ENCODE data around the gene KIF1A.

DNA sequence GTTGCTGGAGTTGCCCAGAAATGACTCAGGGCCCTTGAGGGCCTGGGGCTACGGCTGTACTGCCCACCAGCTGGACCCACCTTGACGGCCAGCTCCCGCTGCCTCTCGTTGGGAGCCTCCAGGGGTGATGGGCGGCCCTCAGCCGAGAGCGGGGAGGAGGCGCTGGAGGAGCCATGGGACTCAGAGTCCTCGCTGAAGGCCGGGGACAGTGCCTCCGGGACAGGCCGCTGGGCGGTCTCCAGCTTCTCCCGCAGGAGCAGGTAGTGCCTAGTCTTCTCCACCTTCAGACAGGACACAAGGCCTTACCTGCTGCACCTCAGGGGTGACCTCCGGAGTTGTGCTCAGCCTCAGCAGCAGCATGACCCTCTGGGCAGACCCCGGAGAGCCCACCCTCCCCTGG lies 97.6 kb downstream of the KIF1A start:
- TF ChIP-seq, protein P1, sequence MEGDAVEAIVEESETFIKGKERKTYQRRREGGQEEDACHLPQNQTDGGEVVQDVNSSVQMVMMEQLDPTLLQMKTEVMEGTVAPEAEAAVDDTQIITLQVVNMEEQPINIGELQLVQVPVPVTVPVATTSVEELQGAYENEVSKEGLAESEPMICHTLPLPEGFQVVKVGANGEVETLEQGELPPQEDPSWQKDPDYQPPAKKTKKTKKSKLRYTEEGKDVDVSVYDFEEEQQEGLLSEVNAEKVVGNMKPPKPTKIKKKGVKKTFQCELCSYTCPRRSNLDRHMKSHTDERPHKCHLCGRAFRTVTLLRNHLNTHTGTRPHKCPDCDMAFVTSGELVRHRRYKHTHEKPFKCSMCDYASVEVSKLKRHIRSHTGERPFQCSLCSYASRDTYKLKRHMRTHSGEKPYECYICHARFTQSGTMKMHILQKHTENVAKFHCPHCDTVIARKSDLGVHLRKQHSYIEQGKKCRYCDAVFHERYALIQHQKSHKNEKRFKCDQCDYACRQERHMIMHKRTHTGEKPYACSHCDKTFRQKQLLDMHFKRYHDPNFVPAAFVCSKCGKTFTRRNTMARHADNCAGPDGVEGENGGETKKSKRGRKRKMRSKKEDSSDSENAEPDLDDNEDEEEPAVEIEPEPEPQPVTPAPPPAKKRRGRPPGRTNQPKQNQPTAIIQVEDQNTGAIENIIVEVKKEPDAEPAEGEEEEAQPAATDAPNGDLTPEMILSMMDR (IDR thresholded peaks at IDR 0.05; ENCODE audit: poor library complexity, severe bottlenecking): no peak
- TF ChIP-seq SMC3 (conservative IDR thresholded peaks at IDR 0.05; ENCODE audit: poor library complexity) (no peak), POLR2AphosphoS5 (IDR thresholded peaks at IDR 0.05) (no peak), EZH2 (IDR thresholded peaks at IDR 0.05; ENCODE audit: borderline replicate concordance, insufficient read depth, low read length, poor library complexity, severe bottlenecking) (no peak), RAD21 (conservative IDR thresholded peaks at IDR 0.05) (no peak), EP300 (conservative IDR thresholded peaks at IDR 0.05; ENCODE audit: poor library complexity, severe bottlenecking) (no peak), TAF1 (IDR thresholded peaks at IDR 0.05; ENCODE audit: low read depth) (no peak)
- TF ChIP-seq, protein P2, sequence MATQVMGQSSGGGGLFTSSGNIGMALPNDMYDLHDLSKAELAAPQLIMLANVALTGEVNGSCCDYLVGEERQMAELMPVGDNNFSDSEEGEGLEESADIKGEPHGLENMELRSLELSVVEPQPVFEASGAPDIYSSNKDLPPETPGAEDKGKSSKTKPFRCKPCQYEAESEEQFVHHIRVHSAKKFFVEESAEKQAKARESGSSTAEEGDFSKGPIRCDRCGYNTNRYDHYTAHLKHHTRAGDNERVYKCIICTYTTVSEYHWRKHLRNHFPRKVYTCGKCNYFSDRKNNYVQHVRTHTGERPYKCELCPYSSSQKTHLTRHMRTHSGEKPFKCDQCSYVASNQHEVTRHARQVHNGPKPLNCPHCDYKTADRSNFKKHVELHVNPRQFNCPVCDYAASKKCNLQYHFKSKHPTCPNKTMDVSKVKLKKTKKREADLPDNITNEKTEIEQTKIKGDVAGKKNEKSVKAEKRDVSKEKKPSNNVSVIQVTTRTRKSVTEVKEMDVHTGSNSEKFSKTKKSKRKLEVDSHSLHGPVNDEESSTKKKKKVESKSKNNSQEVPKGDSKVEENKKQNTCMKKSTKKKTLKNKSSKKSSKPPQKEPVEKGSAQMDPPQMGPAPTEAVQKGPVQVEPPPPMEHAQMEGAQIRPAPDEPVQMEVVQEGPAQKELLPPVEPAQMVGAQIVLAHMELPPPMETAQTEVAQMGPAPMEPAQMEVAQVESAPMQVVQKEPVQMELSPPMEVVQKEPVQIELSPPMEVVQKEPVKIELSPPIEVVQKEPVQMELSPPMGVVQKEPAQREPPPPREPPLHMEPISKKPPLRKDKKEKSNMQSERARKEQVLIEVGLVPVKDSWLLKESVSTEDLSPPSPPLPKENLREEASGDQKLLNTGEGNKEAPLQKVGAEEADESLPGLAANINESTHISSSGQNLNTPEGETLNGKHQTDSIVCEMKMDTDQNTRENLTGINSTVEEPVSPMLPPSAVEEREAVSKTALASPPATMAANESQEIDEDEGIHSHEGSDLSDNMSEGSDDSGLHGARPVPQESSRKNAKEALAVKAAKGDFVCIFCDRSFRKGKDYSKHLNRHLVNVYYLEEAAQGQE (IDR thresholded peaks at IDR 0.05; ENCODE audit: borderline replicate concordance): no peak
